Activated CD8-positive, alpha-beta memory T cell treated with anti-CD3 and anti-CD28 coated beads, Interleukin-2, amount 50 U/mL, for 48 hours (primary cell): ENCODE data around the gene FEV.
"Not testable (repeated sequence)": the region's sequence is repeated elsewhere in the genome, so short reads cannot be mapped to it uniquely, and the experiment has no call there.

Experiments
- DNase-seq: peaks from one replicate; pipeline ENCODE4 v3.0.0-alpha.2; 2020

The FEV gene

DNA sequence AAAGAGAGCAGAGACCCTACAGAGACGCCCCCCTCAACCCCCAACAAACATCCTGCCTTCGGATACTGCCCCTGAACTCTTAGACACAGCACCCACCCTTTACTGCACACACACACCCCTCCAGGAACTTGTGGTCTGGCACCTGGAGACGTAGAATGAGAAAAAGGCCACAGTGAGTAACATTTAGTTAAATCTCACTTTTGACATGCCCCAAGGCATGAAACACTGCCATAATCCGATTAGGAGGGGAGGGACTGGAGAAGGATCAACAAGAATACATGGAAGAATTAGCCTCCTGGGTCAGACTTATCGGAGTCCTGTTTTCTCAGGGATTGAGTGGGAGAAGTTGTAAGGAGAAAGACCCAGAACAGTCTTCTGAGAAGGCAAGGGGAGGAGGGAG is 21.4 kb downstream of the FEV start:
- DNase-seq: peak; percentile 30

DNA sequence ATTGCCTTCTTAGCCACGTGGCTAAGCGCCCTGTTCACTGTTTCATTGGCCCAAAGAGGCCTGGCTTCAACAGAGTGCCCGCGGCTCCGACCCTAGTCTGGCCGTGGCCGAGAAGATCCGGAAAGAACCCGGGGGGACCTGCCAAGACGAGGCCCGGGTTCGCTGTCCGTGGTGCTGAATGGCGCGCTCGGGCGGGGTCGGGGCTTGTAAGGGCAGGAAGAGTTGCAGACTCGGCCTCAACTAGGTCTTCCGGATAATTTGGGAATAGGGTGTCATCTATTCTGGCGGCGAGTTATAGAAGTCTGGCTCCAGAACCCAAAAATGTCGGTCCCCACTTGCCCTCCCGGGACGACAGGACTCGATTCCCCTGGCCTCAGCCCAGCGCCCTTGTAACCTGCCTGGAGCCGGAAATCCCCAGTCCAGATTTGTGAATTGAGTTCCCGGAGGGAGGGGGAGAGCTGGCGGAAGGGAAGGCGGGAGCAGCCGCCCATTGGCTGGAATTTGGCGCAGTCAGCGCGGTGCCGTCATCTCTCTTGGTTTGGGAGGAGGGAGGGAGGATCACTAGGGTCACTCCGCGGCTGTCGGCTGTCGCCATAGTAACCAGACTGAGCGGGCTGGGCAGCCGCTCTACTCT is 22.0 kb downstream of the FEV start:
- DNase-seq: peak; percentile 86

- DNase-seq: no peak
Observed at GRCh38 chr2:218961651-218962570, 23.1 kb downstream of the FEV start.

DNA sequence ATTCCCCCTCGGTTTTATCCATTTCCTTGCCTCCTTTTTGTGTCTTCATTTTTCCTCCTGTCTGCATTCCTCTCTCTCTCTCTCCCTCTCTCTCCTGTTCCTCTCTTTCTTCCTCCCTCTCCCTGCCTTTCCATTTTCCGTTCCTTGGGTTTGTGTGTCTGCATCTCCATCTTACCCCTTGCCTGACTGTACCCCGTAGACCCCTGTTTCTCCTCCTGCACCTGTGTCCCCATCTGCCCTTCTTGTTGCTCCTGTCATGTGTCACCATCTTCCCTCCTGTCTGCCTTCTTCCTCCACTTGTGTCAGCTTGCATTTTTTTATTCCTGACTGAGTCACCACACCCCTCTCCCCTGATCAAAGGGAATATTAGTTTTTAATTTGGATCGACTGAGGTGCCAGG is 23.8 kb downstream of the FEV start:
- DNase-seq: no peak

GRCh38 chr2:218960309-218961165 is 24.4 kb downstream of the FEV start:
- no peak for DNase-seq

- no peak for DNase-seq
Observed at GRCh38 chr2:218959761-218960308, 25.1 kb downstream of the FEV start.

GRCh38 chr2:218959141-218959731 is 25.7 kb downstream of the FEV start, which contains the start of gene CDK5R2:
Gene CDK5R2, plus strand, starts transcription at chr2:218959666. Its CDS starts 155 bp downstream, at chr2:218959821.
- peak; percentile 91 for DNase-seq

GRCh38 chr2:218958276-218958675 is 26.7 kb downstream of the FEV start:
- no peak for DNase-seq

DNA sequence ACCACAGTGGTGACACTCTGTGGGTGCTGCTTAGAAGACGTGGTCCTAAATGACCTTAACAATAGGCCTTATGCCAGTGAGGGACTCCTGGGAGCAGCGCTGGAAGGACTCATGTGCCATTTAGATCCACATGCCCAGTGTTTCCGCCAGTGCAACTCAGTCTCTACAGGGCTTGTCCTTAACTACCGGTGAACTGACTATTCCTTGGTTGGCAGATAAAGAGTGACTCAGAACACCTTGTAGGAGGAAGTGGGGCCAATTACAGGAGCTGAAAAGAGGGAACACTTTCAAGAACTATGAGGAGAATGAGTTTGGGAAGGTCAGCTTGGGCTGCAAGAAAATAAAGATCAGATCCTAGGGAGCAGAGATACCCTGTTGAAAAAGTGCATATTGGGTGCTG is 27.3 kb downstream of the FEV start:
- no peak for DNase-seq

DNA sequence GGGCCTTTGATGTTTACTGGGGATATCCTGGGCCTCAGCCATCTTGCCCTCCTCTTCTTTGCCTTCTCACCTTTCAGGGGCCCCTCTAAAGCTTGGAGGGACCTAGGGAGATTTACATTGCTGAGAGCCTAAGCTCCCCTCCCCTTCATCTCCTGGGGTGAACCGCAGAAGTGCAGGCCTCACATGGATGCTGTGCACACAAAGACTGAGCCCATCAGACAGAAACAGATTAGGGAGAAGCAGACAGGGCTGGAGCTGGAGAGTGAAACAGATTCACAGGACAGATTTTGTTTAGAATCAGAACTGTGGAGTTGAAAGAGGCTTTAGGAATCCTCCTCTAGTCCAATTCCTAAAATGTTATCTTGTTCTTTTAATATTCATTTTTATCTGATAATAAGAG is 28.9 kb downstream of the FEV start:
- no peak for DNase-seq

- DNase-seq: no peak
Observed at GRCh38 chr2:218954541-218955300, 30.3 kb downstream of the FEV start.

- DNase-seq: no peak
Observed at GRCh38 chr2:218953366-218953954, 31.5 kb downstream of the FEV start.

DNA sequence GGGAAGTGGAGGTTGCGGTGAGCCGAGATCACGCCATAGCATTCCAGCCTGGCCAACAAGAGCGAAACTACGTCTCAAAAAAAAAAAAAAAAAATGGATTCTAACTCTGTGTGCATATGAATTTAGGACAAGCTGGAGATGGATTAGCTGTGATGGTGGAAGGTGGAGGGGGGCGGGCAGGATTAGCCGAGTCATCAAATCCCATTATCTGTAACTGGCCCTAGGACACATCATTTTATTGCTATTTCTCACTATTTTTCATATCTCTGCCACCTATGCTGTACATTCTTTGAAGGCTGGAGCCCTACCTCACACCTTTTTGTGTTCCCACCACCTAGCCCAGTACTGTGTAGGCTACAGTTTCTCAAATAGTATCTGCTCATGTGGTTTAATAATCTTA is 32.8 kb downstream of the FEV start:
- no peak for DNase-seq

DNA sequence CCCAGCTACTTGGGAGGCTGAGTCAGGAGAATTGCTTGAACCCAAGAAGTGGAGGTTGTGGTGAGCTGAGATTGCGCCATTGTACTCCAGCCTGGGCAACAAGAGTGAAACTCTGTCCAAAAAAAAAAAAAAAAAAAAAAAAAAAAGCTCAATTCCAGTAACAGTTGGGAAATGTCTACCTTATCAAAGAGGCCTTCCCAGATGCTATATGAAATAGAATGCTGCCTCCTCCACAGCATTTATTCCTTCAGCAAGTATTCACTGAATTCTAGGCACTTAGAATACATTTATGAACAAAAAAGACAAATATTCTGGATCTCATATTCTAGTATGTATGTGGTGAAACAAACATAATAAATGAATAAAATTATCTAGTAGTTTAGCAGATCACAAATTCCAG is 38.4 kb downstream of the FEV start:
- no peak for DNase-seq

DNA sequence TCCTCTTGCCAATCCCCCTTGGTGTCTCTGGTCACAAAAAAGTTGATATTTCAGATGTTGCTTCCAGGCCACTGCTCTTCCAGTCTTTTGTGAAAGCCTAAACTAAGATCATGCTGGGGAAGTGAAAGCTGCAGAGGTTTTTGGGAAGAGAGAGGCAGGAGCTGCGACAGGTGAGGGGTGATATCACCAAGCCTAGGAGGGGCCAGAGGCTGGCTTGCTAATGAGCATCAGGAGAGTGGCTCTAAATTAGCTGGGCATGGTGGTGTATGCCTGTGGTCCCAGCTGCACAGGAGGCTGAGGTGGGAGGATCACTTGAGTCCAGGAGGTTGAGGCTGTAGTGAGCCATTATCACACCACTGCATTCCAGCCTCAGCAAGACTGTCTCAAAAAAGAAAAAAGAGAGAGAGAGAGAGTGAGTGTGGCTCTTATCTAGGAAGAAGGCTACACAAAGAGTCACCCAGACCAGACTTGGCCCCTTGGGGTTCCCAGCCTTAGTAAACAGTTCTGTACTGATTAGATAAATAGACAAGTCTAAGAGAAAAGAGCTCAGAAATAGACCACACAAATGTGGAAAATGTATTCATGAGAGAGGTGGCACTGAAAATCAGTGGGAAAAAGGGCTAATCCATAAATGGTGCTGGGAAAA is 40.1 kb downstream of the FEV start:
- DNase-seq: no peak

GRCh38 chr2:218931751-218932150 is 53.2 kb downstream of the FEV start:
- not testable (repeated sequence) for DNase-seq
